Measurements from ENCODE around the gene TMEM54.

The TMEM54 gene

DNA sequence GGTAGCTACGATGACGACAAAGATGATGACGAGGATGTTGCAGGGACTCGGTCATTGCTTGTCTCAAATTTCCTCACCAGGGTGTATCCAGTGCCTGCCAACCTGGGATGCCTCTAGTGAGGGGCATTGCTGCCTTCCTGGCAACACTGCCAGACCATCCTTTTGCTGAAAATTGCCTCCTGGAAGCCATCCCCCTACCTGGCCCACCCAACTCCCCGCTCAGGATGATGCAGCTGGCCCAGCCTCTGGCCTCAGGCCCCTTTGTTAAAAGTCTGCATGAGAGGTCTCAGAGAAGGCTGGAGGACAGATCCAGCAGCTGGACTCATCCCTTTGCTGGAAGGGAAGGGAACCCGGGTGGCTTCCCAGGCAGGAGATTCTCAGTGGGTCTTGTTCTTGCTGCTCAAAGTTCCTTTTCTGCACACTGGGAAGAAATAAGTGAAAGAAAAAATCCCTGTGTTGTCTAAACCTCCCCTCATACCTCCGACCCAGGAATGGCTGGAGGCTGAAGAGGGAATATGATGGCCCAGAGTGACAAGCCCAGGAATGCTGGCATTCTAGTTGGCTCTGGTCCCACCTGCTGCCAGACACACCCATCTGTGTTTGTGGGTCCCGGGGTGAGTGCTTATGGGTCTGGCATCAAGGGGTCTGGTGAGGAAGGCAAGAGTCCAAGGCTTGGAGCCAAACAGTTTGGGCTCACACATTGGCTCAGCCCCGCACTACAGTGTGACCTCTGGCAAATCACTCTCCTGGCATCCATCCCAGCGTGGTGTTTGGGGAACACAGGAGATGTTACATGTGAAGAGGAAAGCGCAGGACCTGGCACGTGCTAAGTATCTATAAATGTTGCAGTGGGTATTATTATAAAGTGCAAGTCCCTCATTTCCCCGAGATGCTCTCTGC, 23.7 kb downstream of the TMEM54 start:
- DNase-seq = peak in 1 of 2 experiments; percentile 86

DNA sequence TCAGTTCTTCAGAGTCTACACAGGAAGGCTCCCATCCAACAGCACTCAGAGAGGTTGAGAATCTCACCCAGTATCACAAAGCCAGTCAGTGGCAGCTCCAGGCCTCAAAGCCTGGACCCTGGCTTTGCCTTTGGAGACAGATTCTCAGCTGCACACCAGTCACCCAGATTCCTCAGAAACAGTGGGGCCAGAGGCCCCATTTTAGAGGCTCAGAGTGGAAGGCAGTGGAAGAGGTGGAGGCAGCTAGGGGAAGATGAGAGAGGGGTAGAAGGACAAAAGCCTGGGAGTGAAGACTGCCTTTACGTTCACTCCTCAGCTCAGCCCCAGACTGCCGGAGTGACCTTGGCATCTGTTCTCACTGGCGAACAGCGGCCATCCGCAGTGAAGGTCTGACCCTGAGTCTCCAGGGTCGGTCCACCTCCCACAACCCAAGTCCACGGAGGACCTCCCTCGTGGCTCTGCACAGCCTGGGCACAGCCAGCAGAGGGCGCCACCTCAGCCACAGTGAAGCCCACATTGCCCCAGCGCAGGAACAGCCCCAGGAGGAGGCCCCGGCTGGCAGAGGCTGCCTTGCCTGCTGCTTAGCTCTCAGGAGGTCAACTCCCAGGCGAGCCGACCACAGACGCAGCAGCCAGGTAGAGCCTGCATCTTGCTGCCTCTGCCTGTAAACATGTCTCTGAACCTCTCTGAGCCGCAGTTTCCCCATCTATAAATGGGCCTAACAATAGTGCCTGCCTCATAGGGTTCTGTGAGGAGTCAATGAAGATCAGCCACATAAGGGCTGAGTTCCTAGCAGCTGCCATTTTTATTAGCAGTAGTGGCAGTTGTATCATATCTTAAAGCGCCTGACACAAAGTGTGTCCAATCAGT, 24.6 kb downstream of the TMEM54 start:
- DNase-seq = peak in 1 of 2 experiments; percentile 56

DNA sequence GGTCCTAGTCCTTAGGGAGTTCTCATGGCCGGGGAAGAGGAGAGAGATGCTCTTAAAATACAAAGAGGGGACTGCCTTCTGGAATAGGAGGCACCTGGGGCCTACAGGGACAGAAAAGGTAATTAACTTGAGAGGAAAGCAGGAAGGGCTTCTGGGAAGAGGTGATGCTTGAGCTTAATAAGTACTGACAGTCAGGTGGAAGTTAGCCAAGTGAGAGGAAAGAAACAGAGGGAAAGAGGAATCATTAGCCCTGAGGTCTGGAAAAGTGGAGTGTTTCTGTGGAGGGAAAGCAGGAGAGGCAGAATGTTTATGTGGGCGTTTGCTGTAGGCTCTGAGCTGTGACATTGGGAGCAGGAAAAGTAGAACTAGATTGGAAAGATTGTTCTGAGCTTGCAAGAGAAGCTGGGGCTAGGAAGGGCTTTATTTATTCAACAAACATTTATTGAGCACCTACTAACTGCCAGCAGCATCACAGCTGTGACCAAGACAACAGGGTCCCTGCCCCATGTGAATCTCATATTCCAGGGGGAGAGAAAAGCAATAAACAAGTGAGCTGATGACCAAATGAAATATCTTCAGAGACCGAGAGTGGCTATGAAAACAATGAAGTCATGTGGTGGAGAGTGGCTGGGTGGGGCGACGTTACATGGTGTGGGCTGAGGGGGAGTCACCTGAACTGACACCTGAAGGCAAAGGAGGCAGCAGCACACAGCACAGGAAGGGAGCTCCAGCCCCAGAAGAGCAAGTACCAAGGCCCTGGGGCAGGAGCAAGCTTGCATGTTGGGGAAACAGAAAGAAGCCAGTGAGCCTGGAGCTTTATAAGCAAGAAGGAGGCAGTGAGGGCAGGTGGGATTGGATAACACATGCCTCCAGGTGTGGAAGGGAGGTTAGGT, 26.1 kb downstream of the TMEM54 start:
- no peak for DNase-seq

DNA sequence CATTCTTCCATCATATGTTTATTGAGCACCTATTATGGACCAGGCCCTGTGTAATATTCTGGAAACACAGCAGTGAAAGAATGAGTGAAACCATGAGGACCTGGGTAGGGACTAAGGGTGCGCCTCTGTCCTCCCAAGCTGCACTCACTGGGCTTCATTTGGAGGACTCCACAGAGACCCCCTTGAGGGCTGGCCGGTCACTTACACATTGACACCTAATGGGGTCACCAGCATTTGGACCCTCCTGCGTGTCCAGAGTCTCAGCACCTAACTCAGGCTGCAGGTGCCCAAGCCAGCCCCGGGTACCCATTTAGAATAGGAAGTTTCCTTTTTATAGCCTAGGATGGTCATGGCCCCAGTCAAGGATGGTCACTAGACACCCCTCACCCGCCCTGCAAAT, 27.7 kb downstream of the TMEM54 start:
- DNase-seq = no peak

DNA sequence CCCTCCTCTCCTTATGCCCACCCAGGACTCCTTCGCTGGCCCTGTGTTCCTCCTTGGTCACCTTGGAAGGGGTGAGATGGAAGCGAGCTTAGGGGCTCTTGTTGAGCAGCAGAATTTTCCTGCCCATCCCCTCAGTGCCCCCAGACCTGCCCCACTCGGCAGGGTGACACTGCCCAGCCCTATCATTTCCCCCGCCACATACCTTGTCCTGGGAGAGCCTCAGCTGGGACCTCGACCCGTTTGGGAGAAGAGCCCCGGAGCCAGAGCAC, 29.1 kb downstream of the TMEM54 start:
- no peak for DNase-seq

DNA sequence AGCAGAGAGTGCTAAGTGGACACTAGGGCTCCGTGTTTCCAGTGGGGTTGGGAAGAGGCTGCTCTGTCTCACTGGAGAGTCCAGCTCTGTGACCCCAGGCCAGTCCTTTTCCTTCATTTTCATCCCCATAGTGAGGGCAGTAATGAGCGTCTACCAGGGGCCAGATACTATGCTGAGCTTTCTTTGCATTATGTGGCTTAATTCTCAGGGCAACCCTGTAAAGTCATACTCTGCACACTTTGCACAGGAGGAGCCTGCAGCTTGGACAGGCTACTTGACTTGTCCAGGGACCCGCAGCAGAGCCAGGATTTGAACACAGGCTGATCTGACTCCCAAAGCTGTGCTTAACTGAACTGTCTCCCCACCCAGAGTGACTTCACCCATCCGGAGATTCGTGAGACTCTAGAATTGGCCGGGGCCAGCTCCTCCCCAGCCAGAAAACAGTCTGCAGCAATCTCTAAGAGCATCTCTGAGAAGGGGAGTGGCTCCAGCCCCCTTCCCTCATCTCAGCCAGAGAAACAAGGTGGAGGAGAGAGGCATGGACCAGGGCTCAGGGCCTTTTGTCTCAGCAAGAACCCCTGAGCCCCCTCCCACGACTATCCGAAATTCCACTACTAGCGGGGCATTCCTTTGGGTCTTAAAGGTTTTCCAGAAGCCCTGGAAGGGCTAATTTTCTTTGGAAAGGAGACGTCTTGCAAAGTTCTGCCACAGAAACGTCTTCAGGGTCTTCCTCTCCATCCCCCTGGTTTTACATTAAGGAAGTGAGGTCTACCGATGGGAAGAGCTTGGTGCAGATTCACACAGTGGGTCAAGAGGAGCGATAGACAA, 29.6 kb downstream of the TMEM54 start:
- no peak for DNase-seq

DNA sequence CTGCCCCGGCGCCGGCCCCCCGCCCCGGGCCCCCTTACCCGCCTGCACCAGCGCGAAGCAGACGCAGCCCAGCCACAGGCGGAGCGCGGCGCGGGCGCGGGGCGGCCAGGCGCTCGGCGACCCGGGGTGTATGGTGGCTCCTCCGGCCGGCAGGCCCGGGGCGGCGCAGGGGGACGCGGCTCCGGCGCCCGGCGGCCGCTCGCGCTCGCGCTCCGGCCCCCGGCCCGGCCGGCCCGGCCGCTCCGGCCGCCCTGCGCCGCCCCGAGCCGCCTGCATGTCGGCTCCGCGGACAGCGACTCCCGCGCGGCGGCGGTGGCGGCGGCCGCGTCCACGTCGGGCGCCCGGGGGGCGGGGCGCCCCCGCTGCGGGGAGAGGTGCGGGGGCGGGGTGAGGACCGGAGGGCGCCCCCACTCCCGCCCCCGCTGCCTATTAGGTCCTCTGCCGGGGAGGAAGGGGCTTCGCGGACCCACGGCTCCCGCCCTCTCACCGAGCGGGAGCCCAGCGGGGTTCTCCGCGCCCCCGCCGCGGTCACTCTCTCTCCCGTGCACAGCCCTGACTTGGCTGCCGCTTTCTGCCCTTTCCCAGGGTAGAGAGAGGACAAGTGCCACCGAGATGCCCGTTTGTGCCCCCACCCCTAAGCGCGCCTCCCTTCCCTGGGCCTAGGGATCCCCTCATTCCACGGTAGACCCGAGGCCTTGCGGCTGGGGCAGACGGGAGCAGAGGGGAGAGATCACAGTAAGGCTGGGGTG, 30.4 kb downstream of the TMEM54 start, which contains the start of gene FNDC5:
TSS of gene FNDC5 (minus strand) at position 298 of the 749 bp plus-strand sequence.
- DNase-seq = no peak

DNA sequence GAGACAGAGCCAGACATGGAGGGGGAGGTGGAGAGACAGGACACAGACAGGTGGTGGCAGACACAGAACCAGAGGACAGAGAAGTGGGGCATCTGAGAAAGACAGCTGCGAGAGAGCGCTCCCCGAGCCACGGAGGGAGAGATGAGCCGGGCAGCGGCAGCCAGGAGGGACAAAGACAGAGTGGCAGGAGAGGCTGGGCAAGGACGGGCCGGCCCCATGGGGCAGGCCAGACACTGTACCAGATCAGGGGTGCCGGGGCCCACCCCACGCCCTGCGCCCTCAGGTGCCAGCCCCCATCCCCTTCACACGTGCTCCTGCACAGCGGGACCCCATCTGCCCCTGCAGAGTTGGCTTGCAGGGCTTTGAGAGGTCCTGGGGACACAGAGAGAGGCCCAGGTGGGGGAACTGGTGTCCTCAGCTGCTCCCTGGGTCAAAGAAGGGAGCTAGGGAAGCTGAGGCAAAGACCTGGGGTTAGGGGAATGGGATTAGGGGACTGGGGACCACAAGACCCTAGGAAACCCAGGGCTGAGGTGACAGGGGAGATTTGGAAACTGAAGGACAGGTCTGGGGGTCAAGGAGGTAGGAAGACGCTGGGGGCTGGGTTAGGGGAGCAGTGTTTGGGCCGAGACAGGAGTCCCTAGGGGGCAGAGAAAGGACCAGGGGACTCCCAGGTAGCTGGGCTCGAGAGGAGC, 31.1 kb downstream of the TMEM54 start:
- no peak for DNase-seq

DNA sequence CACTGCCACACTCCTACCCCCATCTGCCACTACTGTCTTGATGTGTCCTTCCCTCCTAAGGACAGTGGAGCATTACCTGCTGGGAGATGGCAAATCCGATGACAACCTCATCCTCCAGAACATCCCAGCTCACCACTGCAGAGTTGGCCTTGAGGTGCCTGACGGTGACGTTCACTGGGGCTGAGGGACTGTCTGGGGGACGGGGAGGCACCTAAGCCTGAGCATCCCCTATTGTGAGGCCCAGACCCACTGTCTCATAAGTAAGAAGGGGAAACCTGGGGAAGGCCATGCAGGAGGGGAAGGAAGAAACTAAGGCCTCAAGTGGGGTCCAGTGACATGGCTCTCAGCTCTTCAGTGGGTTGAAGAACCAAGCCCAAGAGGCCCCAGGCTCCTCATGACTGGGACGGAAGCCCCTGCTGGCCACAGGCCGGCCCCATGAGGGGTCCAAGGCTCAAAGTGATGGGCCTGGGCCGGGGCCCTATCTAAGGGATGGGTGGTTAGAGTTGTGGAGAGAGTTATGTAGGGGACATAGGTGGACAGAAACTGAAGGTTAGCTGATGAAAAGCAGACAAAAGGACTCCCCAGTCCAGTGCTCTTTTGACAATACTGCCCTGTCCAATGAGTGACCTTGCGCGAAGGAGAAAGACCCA, 32.3 kb downstream of the TMEM54 start:
- DNase-seq = no peak

DNA sequence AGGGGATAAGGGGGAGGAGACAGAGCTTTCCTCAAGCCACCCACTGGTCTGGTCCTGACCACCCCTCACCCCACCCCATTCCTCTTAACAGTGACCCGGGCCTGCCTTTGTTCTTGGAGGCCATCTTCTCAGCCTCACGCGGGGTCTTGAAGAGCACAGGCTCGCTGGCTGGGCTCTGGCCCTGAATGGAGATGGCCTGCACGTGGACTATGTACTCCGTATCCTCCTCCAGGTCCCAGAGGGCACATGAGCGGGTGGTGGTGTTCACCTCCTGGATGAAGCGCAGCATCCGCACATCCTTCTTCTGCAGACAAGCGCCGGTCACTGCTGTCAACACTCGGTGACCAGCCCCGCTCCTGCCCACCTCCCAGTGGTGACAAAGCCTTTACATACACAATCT, 33.1 kb downstream of the TMEM54 start:
- DNase-seq = no peak

DNA sequence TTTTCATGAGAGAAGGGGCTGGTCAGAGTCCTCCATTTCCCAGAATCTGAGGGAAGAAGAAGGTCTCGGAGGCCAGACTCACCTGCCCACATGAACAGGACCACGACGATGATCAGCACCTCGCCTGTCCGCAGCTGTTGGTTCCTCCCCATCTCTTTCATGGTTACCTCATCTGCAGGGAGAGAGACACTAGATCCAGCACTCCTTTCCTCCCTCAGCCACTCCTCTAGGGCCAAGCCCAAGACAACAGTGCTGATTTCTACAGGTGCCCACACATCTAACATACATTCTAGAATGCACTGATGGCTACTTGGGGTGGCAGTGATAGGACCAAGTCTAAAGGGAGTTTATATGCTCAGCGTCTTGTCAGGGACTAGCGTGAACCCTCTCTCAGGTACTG, 33.5 kb downstream of the TMEM54 start:
- DNase-seq = no peak

DNA sequence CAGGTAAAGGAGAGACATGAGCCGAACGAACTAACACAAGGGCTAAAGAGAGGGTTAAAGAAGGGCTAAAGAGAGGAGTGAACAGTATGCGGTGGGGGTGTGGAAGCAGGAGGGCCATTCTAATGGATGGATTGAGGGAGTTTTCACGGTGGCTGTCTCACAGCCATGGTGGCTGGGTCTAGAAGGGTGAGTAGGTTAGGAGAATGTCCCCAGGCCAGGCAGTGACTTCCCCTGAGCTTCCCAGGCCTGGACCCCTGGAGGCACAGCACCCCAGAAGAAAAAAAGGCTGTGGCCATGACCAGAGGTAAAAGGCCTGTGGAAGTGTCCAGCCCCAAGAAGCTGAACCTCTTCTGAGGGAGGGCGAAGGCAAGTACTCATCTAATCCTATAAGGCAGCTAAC, 34.0 kb downstream of the TMEM54 start:
- DNase-seq = no peak

DNA sequence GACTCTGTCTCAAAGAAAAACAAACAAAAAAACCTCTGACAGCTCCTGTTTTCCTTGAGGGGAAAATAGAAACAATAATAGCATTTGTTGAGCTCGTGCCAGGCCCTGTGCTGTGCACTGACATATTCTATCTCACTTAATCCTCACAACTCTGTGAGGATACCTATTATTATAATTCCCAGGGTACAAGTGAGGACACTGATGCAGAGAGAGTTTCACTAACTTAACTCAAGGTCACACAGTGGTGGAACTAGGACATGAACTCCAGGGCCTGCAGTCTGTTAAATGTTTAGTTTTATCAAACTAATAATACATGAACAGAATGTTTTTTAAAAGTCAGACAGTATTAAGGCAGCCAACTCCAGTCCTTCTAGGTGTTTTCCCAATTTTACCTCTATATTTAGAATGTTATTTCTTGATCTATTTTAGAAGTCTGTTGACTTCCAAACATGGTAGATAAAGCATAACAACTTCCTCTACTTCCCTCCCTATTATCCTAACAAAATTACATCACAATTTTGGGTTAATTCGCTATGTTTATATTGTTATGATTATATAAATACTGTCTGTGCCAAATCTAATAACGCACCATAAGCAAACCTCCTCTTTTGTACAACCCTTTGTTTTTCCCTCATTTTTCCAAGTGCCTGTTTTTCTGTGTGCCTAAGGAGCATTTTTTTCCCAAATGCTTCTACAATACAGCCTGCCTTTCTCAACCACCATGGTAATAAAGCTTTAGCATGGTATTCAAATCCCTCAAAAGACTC, 35.4 kb downstream of the TMEM54 start:
- DNase-seq = no peak

DNA sequence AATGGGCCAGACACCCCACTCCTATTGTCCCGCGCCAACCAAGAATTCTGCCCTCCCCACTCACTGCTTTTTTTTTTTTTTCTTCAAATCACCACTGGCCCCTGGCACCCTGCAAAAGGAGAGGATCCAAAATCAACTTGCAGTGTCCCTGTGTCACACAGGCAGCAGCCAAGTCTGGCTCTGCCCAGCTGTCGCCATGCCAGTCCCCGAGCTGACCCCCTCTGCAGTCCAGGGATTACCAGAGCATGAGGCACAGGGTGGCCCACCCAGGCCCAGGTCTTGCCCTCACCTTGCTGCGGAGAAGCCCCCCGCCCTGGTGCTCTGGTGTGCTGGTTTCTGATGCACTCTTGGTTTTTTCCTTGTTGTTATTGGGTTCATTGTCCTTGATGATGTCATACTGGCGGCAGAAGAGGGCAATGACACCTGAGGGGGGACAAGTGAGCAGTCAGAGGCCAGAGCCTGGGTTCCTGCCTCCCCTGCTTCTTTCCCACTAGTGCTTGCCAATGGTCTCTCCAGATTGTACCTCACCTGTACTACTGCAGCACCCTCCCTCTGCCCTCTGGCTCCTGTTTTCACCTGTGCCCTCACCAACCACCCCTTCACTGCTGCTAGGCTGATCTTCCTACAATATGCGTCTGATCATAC, 36.7 kb downstream of the TMEM54 start:
- no peak for DNase-seq

DNA sequence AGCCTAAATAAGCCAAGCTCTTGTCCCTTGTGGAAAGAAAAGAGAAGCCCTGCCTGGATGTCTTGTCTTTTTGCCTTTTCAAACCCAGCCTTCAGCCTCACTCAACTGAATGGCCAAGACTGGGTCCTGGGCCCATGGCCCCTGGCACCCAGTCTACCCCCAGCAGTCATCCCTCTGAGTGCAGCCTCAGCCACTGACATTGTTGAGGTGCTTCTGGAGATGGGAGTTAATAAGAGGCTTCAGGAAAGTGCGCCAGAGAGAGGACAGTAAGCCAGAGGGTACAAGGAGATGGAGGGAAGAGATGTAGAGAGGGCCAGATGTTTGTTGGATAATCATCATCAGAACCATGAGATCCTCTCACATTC, 37.3 kb downstream of the TMEM54 start:
- no peak for DNase-seq

DNA sequence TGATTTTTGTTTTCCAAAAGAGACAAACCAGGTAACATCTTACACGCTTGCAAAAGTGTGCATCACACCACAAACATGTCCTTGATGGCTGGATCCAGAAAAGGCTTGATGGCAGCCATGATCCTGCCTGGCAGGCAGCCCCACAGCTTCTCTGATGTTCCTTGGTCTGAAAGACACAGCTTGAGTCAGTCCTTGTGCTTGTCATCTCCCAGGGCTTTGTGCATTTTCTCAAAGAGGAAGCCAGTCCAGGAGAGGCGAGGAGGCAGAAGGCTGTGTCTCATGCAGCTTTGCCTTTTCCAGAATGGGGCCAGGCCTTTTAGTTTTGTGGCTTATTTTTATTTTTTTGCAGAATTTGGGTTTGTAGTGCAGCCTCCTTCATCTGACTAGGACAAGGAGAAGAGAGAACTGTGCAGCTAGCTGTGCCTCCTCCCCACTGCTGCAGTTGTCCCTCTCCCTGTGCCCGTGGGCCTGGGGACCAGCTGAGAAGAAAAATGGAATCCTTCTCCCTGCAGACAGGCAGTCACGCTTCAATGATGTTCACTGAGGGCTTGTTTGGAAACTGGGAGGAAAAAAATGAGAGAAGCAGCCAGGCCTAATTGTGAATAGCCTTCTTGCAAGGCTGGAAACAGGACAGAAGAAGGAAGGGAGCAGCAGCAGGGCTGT, 37.8 kb downstream of the TMEM54 start:
- DNase-seq = peak in 1 of 2 experiments; percentile 42

DNA sequence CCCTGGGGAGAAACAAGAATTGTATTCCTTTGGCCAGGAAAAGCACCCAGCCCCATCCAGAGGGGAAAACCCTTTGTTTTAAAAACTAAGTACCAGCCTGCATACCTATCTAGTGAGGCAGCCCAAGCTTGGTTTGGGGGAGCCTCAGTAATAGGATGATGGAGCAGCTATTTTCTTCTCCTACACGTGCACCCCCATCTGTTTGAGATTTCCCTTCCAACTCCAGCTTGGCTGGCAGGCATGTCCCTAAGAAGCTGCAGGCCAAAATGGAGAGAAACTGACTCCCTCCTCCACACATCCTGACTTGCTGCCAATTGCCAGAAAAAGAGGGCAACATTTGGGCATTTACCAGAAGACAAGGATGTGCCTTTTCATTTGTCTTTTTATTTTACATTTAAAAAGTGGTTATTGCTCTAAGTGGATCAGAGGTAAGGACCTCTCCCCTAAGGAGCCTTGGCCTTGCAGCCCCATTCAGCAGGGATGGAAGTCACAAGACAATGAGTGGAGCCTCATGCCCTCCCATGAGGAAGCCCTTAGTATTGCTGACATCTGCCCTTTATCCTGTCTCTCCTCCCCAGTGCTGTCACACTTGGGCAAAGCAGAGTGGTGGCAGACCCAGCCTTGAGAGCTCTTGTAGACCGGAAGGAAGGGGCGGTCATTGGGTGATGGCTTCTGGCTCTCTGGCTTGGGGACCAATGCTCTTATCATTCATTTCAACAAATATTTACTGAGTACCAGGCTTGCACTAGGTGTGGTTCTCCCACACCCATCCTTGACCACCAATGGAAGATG, 39.1 kb downstream of the TMEM54 start:
- DNase-seq = peak; percentile 32 to 81
